HCT116 (cell line): Measurements from ENCODE around the gene TMEM42.

Experiments
- CTCF ChIP-seq, 3 experiments: fragments of 200-600 bp in 1 of 3; sonication (generic) in 1 of 3; IDR thresholded peaks in 2 of 3; conservative IDR thresholded peaks in 1 of 3; 2 replicates each; pipeline ENCODE4 v1.5.1; 2012 to 2017; ENCODE audit warnings: low read depth in 2 of 3, low read length in 2 of 3, antibody characterized with exemption in 1 of 3, borderline replicate concordance in 1 of 3, control low read depth in 1 of 3, mild to moderate bottlenecking in 1 of 3, mixed read lengths in 1 of 3, mixed run types in 1 of 3, moderate library complexity in 1 of 3; ENCODE audit not compliant: insufficient read depth in 1 of 3
- EZH2 ChIP-seq: fragments of 200-600 bp; sonication (generic); IDR thresholded peaks from 2 replicates; pipeline ENCODE4 v1.6.1; 2017; ENCODE audit warnings: antibody characterized with exemption, mixed run types
- POLR2A ChIP-seq: IDR thresholded peaks from 2 replicates; pipeline ENCODE4 v1.7.0; 2011; ENCODE audit warnings: borderline replicate concordance; ENCODE audit not compliant: insufficient read depth, insufficient read length; ENCODE audit errors: extremely low read depth
- POLR2AphosphoS5 ChIP-seq: IDR thresholded peaks from 2 replicates; pipeline ENCODE4 v1.6.1; 2011; ENCODE audit warnings: mild to moderate bottlenecking, low read depth, low read length, moderate library complexity
- TF ChIP-seq, protein P1 (sequence below): IDR thresholded peaks from 2 replicates; pipeline ENCODE4 v1.6.1; 2011; ENCODE audit warnings: mild to moderate bottlenecking, low read length, moderate library complexity; ENCODE audit not compliant: insufficient replicate concordance; ENCODE audit errors: extremely low read depth
- TF ChIP-seq, protein P2 (sequence below): IDR thresholded peaks from 2 replicates; pipeline ENCODE4 v1.6.1; 2012

DNA sequence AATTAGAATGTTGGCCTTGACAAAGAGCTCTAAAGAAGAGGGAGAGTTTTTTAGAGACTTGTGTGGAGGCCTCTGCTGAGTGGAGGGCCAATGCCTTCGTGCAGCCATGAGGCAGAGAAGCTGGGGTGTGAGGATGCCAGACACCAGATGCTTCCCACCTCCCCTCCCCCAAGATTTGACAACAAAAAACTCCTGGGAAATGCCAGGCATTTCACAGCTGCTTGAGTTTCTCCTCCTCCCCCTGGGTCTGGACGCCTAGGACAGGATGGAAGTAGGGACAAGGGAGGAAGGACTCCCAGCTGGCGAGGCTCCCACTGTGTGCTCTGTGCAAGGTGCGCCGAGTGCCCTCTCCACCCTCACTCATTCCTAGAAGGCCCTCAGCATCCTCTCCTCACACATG is 32.8 kb downstream of the TMEM42 start:
- TF ChIP-seq EZH2, result no peak
- TF ChIP-seq, protein P1, sequence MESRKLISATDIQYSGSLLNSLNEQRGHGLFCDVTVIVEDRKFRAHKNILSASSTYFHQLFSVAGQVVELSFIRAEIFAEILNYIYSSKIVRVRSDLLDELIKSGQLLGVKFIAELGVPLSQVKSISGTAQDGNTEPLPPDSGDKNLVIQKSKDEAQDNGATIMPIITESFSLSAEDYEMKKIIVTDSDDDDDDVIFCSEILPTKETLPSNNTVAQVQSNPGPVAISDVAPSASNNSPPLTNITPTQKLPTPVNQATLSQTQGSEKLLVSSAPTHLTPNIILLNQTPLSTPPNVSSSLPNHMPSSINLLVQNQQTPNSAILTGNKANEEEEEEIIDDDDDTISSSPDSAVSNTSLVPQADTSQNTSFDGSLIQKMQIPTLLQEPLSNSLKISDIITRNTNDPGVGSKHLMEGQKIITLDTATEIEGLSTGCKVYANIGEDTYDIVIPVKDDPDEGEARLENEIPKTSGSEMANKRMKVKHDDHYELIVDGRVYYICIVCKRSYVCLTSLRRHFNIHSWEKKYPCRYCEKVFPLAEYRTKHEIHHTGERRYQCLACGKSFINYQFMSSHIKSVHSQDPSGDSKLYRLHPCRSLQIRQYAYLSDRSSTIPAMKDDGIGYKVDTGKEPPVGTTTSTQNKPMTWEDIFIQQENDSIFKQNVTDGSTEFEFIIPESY, result no peak
- no peak for TF ChIP-seq CTCF (IDR thresholded peaks at IDR 0.05 in 2 of 3, conservative IDR thresholded peaks at IDR 0.05 in 1 of 3; ENCODE audit: borderline replicate concordance in 1 of 3, insufficient read depth in 1 of 3, low read depth in 2 of 3, low read length in 2 of 3)
- TF ChIP-seq POLR2AphosphoS5, result no peak
- TF ChIP-seq POLR2A, result no peak
- TF ChIP-seq, protein P2, sequence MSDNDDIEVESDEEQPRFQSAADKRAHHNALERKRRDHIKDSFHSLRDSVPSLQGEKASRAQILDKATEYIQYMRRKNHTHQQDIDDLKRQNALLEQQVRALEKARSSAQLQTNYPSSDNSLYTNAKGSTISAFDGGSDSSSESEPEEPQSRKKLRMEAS, result no peak
